Measurements from ENCODE around the gene NAALADL2. TPM values are rescaled to one million over a fixed set of nuclear protein-coding genes. Genes with fewer than 3 reads are reported as not detected.

NAALADL2 gene
- total and polyA plus RNA-seq, 2 of the 4 experiments (the other 2 are of a cell fraction) = 3.8 to 19.2 TPM

DNA sequence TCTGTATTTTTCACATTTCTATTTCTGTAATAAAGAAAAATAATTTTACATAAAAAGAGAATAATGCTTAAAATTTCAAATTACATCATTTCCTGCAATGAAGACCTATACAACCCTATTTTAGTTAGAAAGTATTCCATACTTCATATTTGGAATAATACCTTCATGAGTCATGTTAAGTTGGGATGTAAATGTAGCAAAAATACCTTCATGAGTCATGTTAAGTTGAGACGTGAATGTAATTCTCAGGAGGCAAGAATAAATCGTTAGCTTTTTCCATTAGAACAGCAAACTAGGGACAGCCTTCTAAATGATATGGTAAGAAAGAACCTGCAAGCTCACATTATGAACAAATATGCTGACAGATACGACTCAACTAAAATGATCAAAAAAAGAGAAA, 91.9 kb downstream of the NAALADL2 start:
- no peak overlapping the region for H3K9ac ChIP-seq (ENCODE audit: low read depth, low read length)
- in situ Hi-C loops (cut with MboI; ENCODE audit: low sequenced_read_pairs) = loop anchor here (10.0 kb wide), 1 partner anchor 506 kb away; no protein-coding TSS in a partner anchor
- H3K4me2 ChIP-seq (ENCODE audit: low read depth, low read length) = peak overlapping the region; percentile 21; the same call in 1 of the 2 replicates

More for the DNA sequence above, 91.9 kb downstream of the NAALADL2 start:
- Histone ChIP-seq H3K9me3 (ENCODE audit: control insufficient read depth, insufficient read depth, low read length) (peaks cover 2% of the 10 kb centered on the region; the same call in 1 of the 2 replicates), H4K20me1 (ENCODE audit: insufficient read depth, low read length) (no peaks in the 10 kb centered on the region), H2AFZ (replicated peaks; ENCODE audit: low read length, poor library complexity) (no peak overlapping the region), H2BK5ac (ENCODE audit: low read depth, low read length, poor library complexity, severe bottlenecking) (peak overlapping the region; percentile 100), H3K9me1 (ENCODE audit: insufficient read depth, low read length) (no peaks in the 10 kb centered on the region), H4K8ac (ENCODE audit: low read depth in 2 of 2, low read length in 2 of 2) (peak overlapping the region in 1 of 2 experiments; percentile 96; a peak in 2 of 4 replicates), H3K14ac (replicated peaks; ENCODE audit: low read depth, low read length) (no peak overlapping the region), H2AK9ac (replicated peaks; ENCODE audit: low read depth, low read length, poor library complexity) (no peak overlapping the region), H3K27me3 (ENCODE audit: control insufficient read depth, insufficient read depth, low read length) (no peaks in the 10 kb centered on the region), H4K91ac (ENCODE audit: insufficient read depth, low read depth, low read length) (0 out of 2 replicates have a peak overlapping the region, but pooled peaks have one; percentile 33), H3K36me3 (ENCODE audit: control insufficient read depth, insufficient read depth, low read length) (no peaks in the 10 kb centered on the region), H4K5ac (ENCODE audit: low read depth, low read length) (peak overlapping the region; percentile 86), H2BK15ac (ENCODE audit: low read depth, low read length) (no peak overlapping the region), H3K23ac (ENCODE audit: low read depth, low read length) (peak overlapping the region; percentile 15; the same call in 1 of the 2 replicates), H3K79me1 (ENCODE audit: low read depth in 1 of 2, low read length in 2 of 2) (peaks cover 0 to 13% of the 10 kb centered on the region in 2 experiments; a peak in 1 of 4 replicates), H3K18ac (ENCODE audit: low read depth, low read length) (peak overlapping the region; percentile 71), H3K27ac (ENCODE audit: insufficient read depth, low read length) (peak overlapping the region; percentile 67; the same call in 1 of the 2 replicates), H2BK20ac (ENCODE audit: low read depth, low read length) (peak overlapping the region; percentile 61; the same call in 1 of the 2 replicates), H3K4me3 (ENCODE audit: insufficient read depth, low read depth, low read length) (no peak overlapping the region), H3K56ac (ENCODE audit: extremely low read depth, insufficient read depth, low read length) (peak overlapping the region; percentile 73), H3K4me1 (ENCODE audit: control insufficient read depth, insufficient read depth, low read length) (peaks cover 14% of the 10 kb centered on the region), H2BK120ac (ENCODE audit: low read depth, low read length) (peak overlapping the region; percentile 98), H3K4ac (ENCODE audit: low read depth, low read length) (peak overlapping the region; percentile 95; the same call in 1 of the 2 replicates), H2AK5ac (ENCODE audit: low read depth, low read length) (no peak overlapping the region)
- TF ChIP-seq, protein P1, sequence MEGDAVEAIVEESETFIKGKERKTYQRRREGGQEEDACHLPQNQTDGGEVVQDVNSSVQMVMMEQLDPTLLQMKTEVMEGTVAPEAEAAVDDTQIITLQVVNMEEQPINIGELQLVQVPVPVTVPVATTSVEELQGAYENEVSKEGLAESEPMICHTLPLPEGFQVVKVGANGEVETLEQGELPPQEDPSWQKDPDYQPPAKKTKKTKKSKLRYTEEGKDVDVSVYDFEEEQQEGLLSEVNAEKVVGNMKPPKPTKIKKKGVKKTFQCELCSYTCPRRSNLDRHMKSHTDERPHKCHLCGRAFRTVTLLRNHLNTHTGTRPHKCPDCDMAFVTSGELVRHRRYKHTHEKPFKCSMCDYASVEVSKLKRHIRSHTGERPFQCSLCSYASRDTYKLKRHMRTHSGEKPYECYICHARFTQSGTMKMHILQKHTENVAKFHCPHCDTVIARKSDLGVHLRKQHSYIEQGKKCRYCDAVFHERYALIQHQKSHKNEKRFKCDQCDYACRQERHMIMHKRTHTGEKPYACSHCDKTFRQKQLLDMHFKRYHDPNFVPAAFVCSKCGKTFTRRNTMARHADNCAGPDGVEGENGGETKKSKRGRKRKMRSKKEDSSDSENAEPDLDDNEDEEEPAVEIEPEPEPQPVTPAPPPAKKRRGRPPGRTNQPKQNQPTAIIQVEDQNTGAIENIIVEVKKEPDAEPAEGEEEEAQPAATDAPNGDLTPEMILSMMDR (conservative IDR thresholded peaks at IDR 0.05; ENCODE audit: low read depth, low read length) = no peak
- TF ChIP-seq MAFK (IDR thresholded peaks at IDR 0.05; ENCODE audit: low read depth, low read length) = peak; percentile 47; the same call in 1 of the 2 replicates
- peak; percentile 44; the same call in 1 of the 2 replicates for TF ChIP-seq CEBPB (IDR thresholded peaks at IDR 0.05; ENCODE audit: low read depth, low read length)
- no peak for TF ChIP-seq BHLHE40 (IDR thresholded peaks at IDR 0.05; ENCODE audit: low read depth, low read length)
- peak; percentile 96 for TF ChIP-seq FOS (IDR thresholded peaks at IDR 0.05; ENCODE audit: low read depth, low read length)
- intact Hi-C loops (cut with micrococcal nuclease) = loop anchor here (2.0 kb wide), 1 partner anchor 52 kb away; no protein-coding TSS in a partner anchor
- WGBS, 2 experiments (ENCODE audit: extremely low coverage in 2 of 2, insufficient read length in 1 of 2) = no CpG with 5 or more reads among the region's 3 CpGs
- ChIA-PET POLR2A (ENCODE audit: unreplicated experiment) (no interaction called here), CTCF (interaction anchor here (1.4 kb wide), 1 partner anchor 13 kb away, joined by 3 read pairs; no protein-coding TSS in a partner anchor)
- ATAC-seq (ENCODE audit: low read depth) (peak; percentile 36), DNase-seq (peak; percentile 91)
- dilution Hi-C loops (cut with HindIII; ENCODE audit: low sequenced_read_pairs, unreplicated experiment) = no loop called here
- BruUV-seq (replicated peaks) = no TSS peak

Measured in IMR-90 (cell line).